HG02973 (cell line): ENCODE measurements around the gene ZNF578.
A peak's percentile ranks its signal among the peaks of the same experiment; 100 is the strongest.
"Not testable (repeated sequence)": the region's sequence is repeated elsewhere in the genome, so short reads cannot be mapped to it uniquely, and the experiment has no call there.

Source experiments
- ATAC-seq: cut with Tn5 transposase; IDR thresholded peaks from one replicate; pipeline ENCODE4 v1.9.1; 2021; ENCODE audit warnings: moderate library complexity; ENCODE audit not compliant: unreplicated experiment

ZNF578 gene

GRCh38 chr19:52507266-52507665, 53.9 kb downstream of the ZNF578 start:
- no peak for ATAC-seq

GRCh38 chr19:52516191-52516590, 62.8 kb downstream of the ZNF578 start:
- ATAC-seq: no peak

GRCh38 chr19:52518646-52519045, 65.3 kb downstream of the ZNF578 start:
- no peak for ATAC-seq

GRCh38 chr19:52519175-52519574, 65.8 kb downstream of the ZNF578 start:
- ATAC-seq: not testable (repeated sequence)

GRCh38 chr19:52520013-52520412, 66.7 kb downstream of the ZNF578 start:
- no peak for ATAC-seq

GRCh38 chr19:52522551-52522950, 69.2 kb downstream of the ZNF578 start:
- ATAC-seq: no peak

- no peak for ATAC-seq
Observed at GRCh38 chr19:52524086-52524485, 70.7 kb downstream of the ZNF578 start.

- peak; percentile 73 for ATAC-seq
Observed at GRCh38 chr19:52527134-52527955, 74.0 kb downstream of the ZNF578 start, which contains the start of gene ZNF808. ZNF808 (plus strand) TSS chr19:52527668; CDS start chr19:52543285, 15,617 bp downstream.

- ATAC-seq: peak; percentile 17
Observed at GRCh38 chr19:52527956-52528351, 74.6 kb downstream of the ZNF578 start.

GRCh38 chr19:52532480-52532879, 79.1 kb downstream of the ZNF578 start:
- ATAC-seq: no peak

- no peak for ATAC-seq
Observed at GRCh38 chr19:52533901-52534300, 80.5 kb downstream of the ZNF578 start.

- ATAC-seq: not testable (repeated sequence)
Observed at GRCh38 chr19:52535385-52535770, 82.0 kb downstream of the ZNF578 start.

- ATAC-seq: peak; percentile 82
Observed at GRCh38 chr19:52535771-52536447, 82.6 kb downstream of the ZNF578 start.

GRCh38 chr19:52536448-52536800, 83.1 kb downstream of the ZNF578 start:
- ATAC-seq: peak; percentile 22

- ATAC-seq: not testable (repeated sequence)
Observed at GRCh38 chr19:52538815-52539214, 85.5 kb downstream of the ZNF578 start.

GRCh38 chr19:52541176-52541575, 87.8 kb downstream of the ZNF578 start:
- not testable (repeated sequence) for ATAC-seq

GRCh38 chr19:52541608-52542007, 88.3 kb downstream of the ZNF578 start:
- ATAC-seq: no peak

- not testable (repeated sequence) for ATAC-seq
Observed at GRCh38 chr19:52542541-52542940, 89.2 kb downstream of the ZNF578 start.

- ATAC-seq: no peak
Observed at GRCh38 chr19:52542984-52543664, 89.8 kb downstream of the ZNF578 start.

GRCh38 chr19:52554216-52554971, 101.0 kb downstream of the ZNF578 start:
- ATAC-seq: no peak
